Naive thymus-derived CD4-positive, alpha-beta T cell (primary cell): ENCODE measurements around the gene RIMS3. TPM values are rescaled to one million over a fixed set of nuclear protein-coding genes. Genes with fewer than 3 reads are reported as not detected.

Source experiments
- ATAC-seq: fragments of 150-1000 bp; cut with Tn5 transposase; 2 replicates; pipeline ENCODE4 v1.10.0; 2021; ENCODE audit warnings: mild to moderate bottlenecking, moderate library complexity
- CTCF ChIA-PET: fragments of 350-600 bp; sonication (Branson Sonifier 250); formaldehyde crosslinking; loops from one replicate; lab custom pipeline; 2021; ENCODE audit warnings: antibody characterized with exemption; lab: Charles Lee
- POLR2A ChIA-PET: fragments of 350-600 bp; sonication (Branson Sonifier 250); formaldehyde crosslinking; loops from one replicate; lab custom pipeline; 2021; ENCODE audit warnings: antibody characterized with exemption, inconsistent platforms; lab: Charles Lee
- DNase-seq, 9 donors: peaks; one replicate each; pipeline versions ENCODE4 v3.0.0 to v3.0.0-alpha.2; 2020 to 2022; ENCODE audit warnings: mixed read lengths in 1 of 9
- H3K27ac ChIP-seq: one replicate; pipeline ENCODE4 v1.7.0; 2013; ENCODE audit warnings: mild to moderate bottlenecking, low read depth, low read length, moderate library complexity
- H3K27me3 ChIP-seq, 2 donors: one replicate each; pipeline ENCODE4 v1.7.0; 2013; ENCODE audit warnings: low read length in 2 of 2, mild to moderate bottlenecking in 2 of 2, moderate library complexity in 2 of 2; ENCODE audit not compliant: control insufficient read depth in 2 of 2, insufficient read depth in 2 of 2
- H3K36me3 ChIP-seq, 3 experiments: 1 replicate in 2 of 3; 2 replicates in 1 of 3; pipeline ENCODE4 v1.7.0; 2013; ENCODE audit warnings: low read length in 3 of 3, mild to moderate bottlenecking in 3 of 3, moderate library complexity in 1 of 3; ENCODE audit not compliant: insufficient read depth in 3 of 3, control insufficient read depth in 2 of 3
- H3K4me1 ChIP-seq, 2 donors: one replicate each; pipeline ENCODE4 v1.7.0; 2013; ENCODE audit warnings: low read length in 2 of 2, mild to moderate bottlenecking in 2 of 2, moderate library complexity in 1 of 2; ENCODE audit not compliant: control insufficient read depth in 2 of 2, insufficient read depth in 2 of 2
- H3K4me3 ChIP-seq: 2 replicates; pipeline ENCODE4 v1.7.0; 2013; ENCODE audit warnings: mild to moderate bottlenecking, low read length
- H3K9me3 ChIP-seq, 3 experiments: 1 replicate in 2 of 3; 2 replicates in 1 of 3; pipeline ENCODE4 v1.7.0; 2013; ENCODE audit warnings: low read length in 3 of 3; ENCODE audit not compliant: control insufficient read depth in 2 of 3
- H3K27ac Mint-ChIP-seq, 9 donors: one replicate each; pipeline ENCODE4 v1.8.0; 2020 to 2022; ENCODE audit warnings: mixed read lengths in 9 of 9, mild to moderate bottlenecking in 8 of 9, moderate library complexity in 5 of 9, inconsistent platforms in 2 of 9
- H3K27me3 Mint-ChIP-seq, 5 donors: one replicate each; pipeline ENCODE4 v1.8.0; 2021 to 2022; ENCODE audit warnings: mixed read lengths in 5 of 5, mild to moderate bottlenecking in 1 of 5
- H3K36me3 Mint-ChIP-seq, 5 donors: one replicate each; pipeline ENCODE4 v1.8.0; 2020 to 2022; ENCODE audit warnings: mixed read lengths in 5 of 5, mild to moderate bottlenecking in 3 of 5, inconsistent platforms in 1 of 5
- H3K4me1 Mint-ChIP-seq, 7 donors: one replicate each; pipeline ENCODE4 v1.8.0; 2020 to 2022; ENCODE audit warnings: mixed read lengths in 7 of 7, mild to moderate bottlenecking in 3 of 7, inconsistent platforms in 1 of 7
- H3K4me3 Mint-ChIP-seq, 10 donors: one replicate each; pipeline ENCODE4 v1.8.0; 2020 to 2022; ENCODE audit warnings: mild to moderate bottlenecking in 10 of 10, mixed read lengths in 10 of 10, moderate library complexity in 6 of 10, inconsistent platforms in 2 of 10
- H3K9me3 Mint-ChIP-seq, 11 donors: one replicate each; pipeline ENCODE4 v1.8.0; 2020 to 2022; ENCODE audit warnings: mixed read lengths in 11 of 11, mild to moderate bottlenecking in 4 of 11, inconsistent platforms in 1 of 11, moderate library complexity in 1 of 11
- intact Hi-C, 2 donors: fragments of 100-400 bp; cut with micrococcal nuclease; formaldehyde crosslinking; loops; one replicate each; pipeline ENCODE4 v1.15.1; 2023
- polyA plus RNA-seq, 2 donors: library from polyadenylated mRNA; unstranded; fragments of 300-500 nt; fragmentation: Illumina TruSeq; gene quantifications; one replicate each; pipeline ENCODE4 v1.2.3, GENCODE V29; 2021
- total RNA-seq, 6 experiments: library from RNA in 5 of 6; stranded (reverse) in 5 of 6; gene quantifications; 1 replicate in 5 of 6; 2 replicates in 1 of 6; pipeline ENCODE4 v1.2.3 and lab custom pipeline; 2021 to 2026

Gene RIMS3
- total and polyA plus RNA-seq, 7 experiments from 2014 or later, result 1.1 to 4.3 (median 2.2) TPM

GRCh38 chr1:40626383-40626770, 39.1 kb downstream of the RIMS3 start:
- Mint-ChIP-seq H3K27me3 (peaks cover 0 to 3% (median 0%) of the 10 kb centered on the region in 5 donors), H3K4me3 (no peak overlapping the region), H3K4me1 (peaks cover 0 to 24% (median 10%) of the 10 kb centered on the region in 7 donors), H3K36me3 (peaks cover 0 to 4% (median 0%) of the 10 kb centered on the region in 5 donors), H3K27ac (no peak overlapping the region), H3K9me3 (no peaks in the 10 kb centered on the region)
- no peak for ATAC-seq
- no peaks in the 10 kb centered on the region for H3K36me3 ChIP-seq
- intact Hi-C loops, result loop anchor here in 1 of 2 donors (5.0 kb wide), 2 partner anchors 41 to 226 kb away; partner anchors contain the start of gene RIMS3
- no peak overlapping the region for H3K27ac ChIP-seq
- H3K9me3 ChIP-seq, result no peaks in the 10 kb centered on the region
- DNase-seq, result no peak
- peaks cover 0 to 21% of the 10 kb centered on the region in 2 donors for H3K4me1 ChIP-seq
- CTCF ChIA-PET, result no interaction called here
- no peak overlapping the region for H3K4me3 ChIP-seq
- POLR2A ChIA-PET, result no interaction called here
- no peaks in the 10 kb centered on the region for H3K27me3 ChIP-seq

GRCh38 chr1:40625476-40626382, 39.8 kb downstream of the RIMS3 start:
- ATAC-seq (no peak), DNase-seq (no peak)
- Mint-ChIP-seq H3K27me3 (peaks cover 0 to 4% (median under 1%) of the 10 kb centered on the region in 5 donors), H3K9me3 (peaks cover 0 to 2% (median 0%) of the 10 kb centered on the region in 11 donors), H3K4me3 (no peak overlapping the region), H3K27ac (peak overlapping the region in 1 of 9 donors; percentile 4), H3K36me3 (peaks cover 0 to 4% (median 0%) of the 10 kb centered on the region in 5 donors), H3K4me1 (peaks cover 0 to 24% (median 10%) of the 10 kb centered on the region in 7 donors)
- H3K4me3 ChIP-seq, result no peak overlapping the region
- intact Hi-C loops, result loop anchor here in 1 of 2 donors (5.0 kb wide), 2 partner anchors 42 to 227 kb away; partner anchors contain the start of gene RIMS3
- no peak overlapping the region for H3K27ac ChIP-seq
- H3K9me3 ChIP-seq, result no peaks in the 10 kb centered on the region
- H3K4me1 ChIP-seq, result peaks cover 0 to 21% of the 10 kb centered on the region in 2 donors
- ChIA-PET CTCF (interaction anchor here (0.6 kb wide), 1 partner anchor 224 kb away, joined by 4 read pairs; no protein-coding TSS in a partner anchor), POLR2A (no interaction called here)
- H3K27me3 ChIP-seq, result no peaks in the 10 kb centered on the region
- no peaks in the 10 kb centered on the region for H3K36me3 ChIP-seq

GRCh38 chr1:40625076-40625475, 40.4 kb downstream of the RIMS3 start:
- H3K9me3 Mint-ChIP-seq, result peaks cover 0 to 2% (median 0%) of the 10 kb centered on the region in 11 donors
- H3K36me3 Mint-ChIP-seq, result peaks cover 0 to 6% (median 0%) of the 10 kb centered on the region in 5 donors
- H3K4me3 Mint-ChIP-seq, result no peak overlapping the region
- H3K27ac ChIP-seq, result no peak overlapping the region
- H3K4me1 ChIP-seq, result peaks cover 0 to 14% of the 10 kb centered on the region in 2 donors
- ATAC-seq, result peak; percentile 53
- DNase-seq, result peak in 3 of 9 donors; percentile 10 to 27 (median 18)
- H3K4me1 Mint-ChIP-seq, result peaks cover 0 to 20% (median 9%) of the 10 kb centered on the region in 7 donors
- H3K4me3 ChIP-seq, result no peak overlapping the region
- peaks cover 0 to 4% (median 3%) of the 10 kb centered on the region in 5 donors for H3K27me3 Mint-ChIP-seq
- ChIA-PET CTCF (interaction anchor here (0.6 kb wide), 1 partner anchor 224 kb away, joined by 4 read pairs; no protein-coding TSS in a partner anchor), POLR2A (no interaction called here)
- no peaks in the 10 kb centered on the region for H3K9me3 ChIP-seq
- H3K27ac Mint-ChIP-seq, result no peak overlapping the region
- intact Hi-C loops, result loop anchor here in 1 of 2 donors (5.0 kb wide), 2 partner anchors 42 to 227 kb away; partner anchors contain the start of gene RIMS3
- H3K36me3 ChIP-seq, result no peaks in the 10 kb centered on the region
- no peaks in the 10 kb centered on the region for H3K27me3 ChIP-seq

- Mint-ChIP-seq H3K27me3 (peaks cover 0 to 9% (median 3%) of the 10 kb centered on the region in 5 donors), H3K4me3 (no peak overlapping the region), H3K27ac (no peak overlapping the region), H3K4me1 (peaks cover 0 to 2% (median 0%) of the 10 kb centered on the region in 7 donors), H3K9me3 (peaks cover 0 to 2% (median 0%) of the 10 kb centered on the region in 11 donors), H3K36me3 (peaks cover 0 to 4% (median 0%) of the 10 kb centered on the region in 5 donors)
- intact Hi-C loops, result no loop called here
- Histone ChIP-seq H3K36me3 (no peaks in the 10 kb centered on the region), H3K27ac (no peak overlapping the region), H3K9me3 (no peaks in the 10 kb centered on the region), H3K27me3 (no peaks in the 10 kb centered on the region), H3K4me3 (no peak overlapping the region), H3K4me1 (no peaks in the 10 kb centered on the region)
- CTCF ChIA-PET, result no interaction called here
- ATAC-seq (no peak), DNase-seq (peak in 1 of 9 donors; percentile 19)
- POLR2A ChIA-PET, result no interaction called here
These were observed 42.4 kb downstream of the RIMS3 start for GRCh38 chr1:40622936-40623629.

- DNase-seq (peak in 1 of 9 donors; percentile 9), ATAC-seq (no peak)
- Mint-ChIP-seq H3K27ac (no peak overlapping the region), H3K4me1 (peaks cover 0 to 2% (median 0%) of the 10 kb centered on the region in 7 donors), H3K36me3 (peaks cover 0 to 3% (median 0%) of the 10 kb centered on the region in 5 donors), H3K27me3 (peaks cover 0 to 9% (median 7%) of the 10 kb centered on the region in 5 donors), H3K4me3 (no peak overlapping the region), H3K9me3 (peaks cover 0 to 2% (median 0%) of the 10 kb centered on the region in 11 donors)
- H3K9me3 ChIP-seq, result no peaks in the 10 kb centered on the region
- CTCF ChIA-PET, result no interaction called here
- no peaks in the 10 kb centered on the region for H3K27me3 ChIP-seq
- H3K27ac ChIP-seq, result no peak overlapping the region
- no peaks in the 10 kb centered on the region for H3K4me1 ChIP-seq
- intact Hi-C loops, result no loop called here
- no peaks in the 10 kb centered on the region for H3K36me3 ChIP-seq
- POLR2A ChIA-PET, result no interaction called here
- no peak overlapping the region for H3K4me3 ChIP-seq
These were observed 43.5 kb downstream of the RIMS3 start for GRCh38 chr1:40621821-40622450.
